NT2/D1 (cell line): ENCODE measurements around the gene ACTN2.

Source experiments
- DNase-seq: peaks from one replicate; pipeline ENCODE4 v3.0.0-alpha.2; 2011; ENCODE audit warnings: low read depth, low spot score
- H3K27me3 ChIP-seq: 2 replicates; pipeline ENCODE4 v1.6.0; 2011; ENCODE audit warnings: mild to moderate bottlenecking; ENCODE audit not compliant: insufficient read length, insufficient read depth
- H3K36me3 ChIP-seq: 2 replicates; pipeline ENCODE4 v1.6.1; 2011; ENCODE audit warnings: mild to moderate bottlenecking, low read length, mixed read lengths; ENCODE audit not compliant: insufficient read depth, insufficient read length
- H3K4me1 ChIP-seq: 2 replicates; pipeline ENCODE4 v1.5.1; 2011; ENCODE audit not compliant: insufficient read depth, insufficient read length
- H3K4me3 ChIP-seq: 2 replicates; pipeline ENCODE4 v1.5.1; 2011; ENCODE audit warnings: low read depth; ENCODE audit not compliant: insufficient read length
- H3K9ac ChIP-seq: 2 replicates; pipeline ENCODE4 v1.6.0; 2011; ENCODE audit warnings: low read depth; ENCODE audit not compliant: insufficient read length
- H3K9me3 ChIP-seq: 2 replicates; pipeline ENCODE4 v1.5.1; 2011; ENCODE audit warnings: mild to moderate bottlenecking, low read length; ENCODE audit not compliant: insufficient read depth
- SUZ12 ChIP-seq: IDR thresholded peaks from 2 replicates; pipeline ENCODE4 v1.6.1; 2011; ENCODE audit not compliant: insufficient read length, insufficient read depth; ENCODE audit errors: extremely low read depth
- YY1 ChIP-seq: IDR thresholded peaks from 2 replicates; pipeline ENCODE4 v1.6.1; 2011; ENCODE audit not compliant: insufficient read length, insufficient read depth
- ZNF274 ChIP-seq: IDR thresholded peaks from 2 replicates; pipeline ENCODE4 v1.6.1; 2011; ENCODE audit warnings: mild to moderate bottlenecking, low read depth, low read length

Gene ACTN2

GRCh38 chr1:236685917-236686814 is at the start of gene ACTN2:
Gene ACTN2, plus strand, starts transcription at chr1:236686499. Its CDS starts 175 bp downstream, at chr1:236686674.
- no peak for TF ChIP-seq ZNF274
- no peak for TF ChIP-seq SUZ12
- TF ChIP-seq YY1: no peak
- H3K27me3 ChIP-seq: peaks cover 23% of the 10 kb centered on the region
- no peaks in the 10 kb centered on the region for H3K36me3 ChIP-seq
- H3K4me3 ChIP-seq: peak within 1 kb of the TSS; percentile 65
- H3K9ac ChIP-seq: peak within 1 kb of the TSS; percentile 80
- H3K4me1 ChIP-seq: no peaks in the 10 kb centered on the region
- peak; percentile 43 for DNase-seq
- H3K9me3 ChIP-seq: no peaks in the 10 kb centered on the region

- Histone ChIP-seq H3K27me3 (no peaks in the 10 kb centered on the region), H3K4me3 (no peak overlapping the region), H3K9ac (no peak overlapping the region), H3K9me3 (no peaks in the 10 kb centered on the region), H3K36me3 (no peaks in the 10 kb centered on the region), H3K4me1 (no peaks in the 10 kb centered on the region)
- no peak for DNase-seq
- no peak for TF ChIP-seq ZNF274
- no peak for TF ChIP-seq YY1
- no peak for TF ChIP-seq SUZ12
Observed at GRCh38 chr1:236638945-236639344, 47.4 kb upstream of the ACTN2 start.

GRCh38 chr1:236639686-236640085 is 46.6 kb upstream of the ACTN2 start:
- no peak for DNase-seq
- Histone ChIP-seq H3K9me3 (no peaks in the 10 kb centered on the region), H3K4me1 (no peaks in the 10 kb centered on the region), H3K27me3 (no peaks in the 10 kb centered on the region), H3K4me3 (no peak overlapping the region), H3K36me3 (no peaks in the 10 kb centered on the region), H3K9ac (no peak overlapping the region)
- TF ChIP-seq SUZ12 (no peak), YY1 (no peak), ZNF274 (no peak)

GRCh38 chr1:236642763-236643162 is 43.5 kb upstream of the ACTN2 start:
- H3K9ac ChIP-seq: no peak overlapping the region
- H3K4me1 ChIP-seq: no peaks in the 10 kb centered on the region
- no peaks in the 10 kb centered on the region for H3K36me3 ChIP-seq
- H3K27me3 ChIP-seq: no peaks in the 10 kb centered on the region
- TF ChIP-seq YY1: no peak
- TF ChIP-seq ZNF274: no peak
- no peak for TF ChIP-seq SUZ12
- no peaks in the 10 kb centered on the region for H3K9me3 ChIP-seq
- no peak for DNase-seq
- H3K4me3 ChIP-seq: no peak overlapping the region

GRCh38 chr1:236645016-236645680 is 41.2 kb upstream of the ACTN2 start:
- H3K27me3 ChIP-seq: no peaks in the 10 kb centered on the region
- TF ChIP-seq YY1 (no peak), ZNF274 (no peak), SUZ12 (no peak)
- H3K9me3 ChIP-seq: no peaks in the 10 kb centered on the region
- no peaks in the 10 kb centered on the region for H3K4me1 ChIP-seq
- no peak for DNase-seq
- H3K9ac ChIP-seq: no peak overlapping the region
- no peaks in the 10 kb centered on the region for H3K36me3 ChIP-seq
- H3K4me3 ChIP-seq: no peak overlapping the region

- no peak overlapping the region for H3K4me3 ChIP-seq
- TF ChIP-seq SUZ12 (no peak), YY1 (no peak), ZNF274 (no peak)
- no peak overlapping the region for H3K9ac ChIP-seq
- no peaks in the 10 kb centered on the region for H3K36me3 ChIP-seq
- no peaks in the 10 kb centered on the region for H3K4me1 ChIP-seq
- no peaks in the 10 kb centered on the region for H3K27me3 ChIP-seq
- H3K9me3 ChIP-seq: no peaks in the 10 kb centered on the region
- DNase-seq: no peak
Observed at GRCh38 chr1:236654511-236654910, 31.8 kb upstream of the ACTN2 start.

GRCh38 chr1:236654957-236655356 is 31.3 kb upstream of the ACTN2 start:
- TF ChIP-seq YY1 (no peak), ZNF274 (no peak), SUZ12 (no peak)
- Histone ChIP-seq H3K27me3 (no peaks in the 10 kb centered on the region), H3K4me3 (no peak overlapping the region), H3K9me3 (no peaks in the 10 kb centered on the region), H3K4me1 (peaks cover under 1% of the 10 kb centered on the region), H3K36me3 (no peaks in the 10 kb centered on the region), H3K9ac (no peak overlapping the region)
- no peak for DNase-seq
